ENCODE results near the gene EPS8.

Gene EPS8

DNA sequence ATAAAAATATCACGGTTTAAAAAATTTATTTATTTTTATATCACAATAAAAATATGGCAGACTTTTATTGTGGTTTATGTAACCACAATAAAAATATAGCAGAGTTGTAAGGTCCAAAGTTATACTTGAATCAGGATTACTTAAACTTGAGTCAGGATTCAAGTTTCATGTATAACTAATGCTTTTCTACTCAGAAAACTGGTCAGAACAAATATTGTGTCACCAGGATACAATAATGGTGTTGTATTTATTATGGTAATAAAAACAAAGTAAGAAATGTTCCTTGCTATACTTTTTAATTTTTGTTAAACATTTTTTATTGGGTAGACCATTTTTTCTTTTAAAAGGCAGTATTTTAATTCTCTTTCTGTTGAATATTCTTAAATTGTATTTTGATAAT, 29.2 kb upstream of the EPS8 start:
- no peaks in the 10 kb centered on the region for H3K4me1 ChIP-seq (ENCODE audit: control insufficient read depth, insufficient read depth, low read length)
- no peaks in the 10 kb centered on the region for H3K36me3 ChIP-seq (ENCODE audit: control insufficient read depth, insufficient read depth, low read length)

GRCh38 chr12:15815730-15816129, 26.5 kb upstream of the EPS8 start:
- Histone ChIP-seq H3K4me1 (ENCODE audit: control insufficient read depth, insufficient read depth, low read length) (no peaks in the 10 kb centered on the region), H3K9me3 (ENCODE audit: control insufficient read depth, insufficient read depth, low read length) (no peaks in the 10 kb centered on the region), H3K4me3 (ENCODE audit: low read depth, low read length) (no peak overlapping the region), H3K36me3 (ENCODE audit: control insufficient read depth, insufficient read depth, low read length) (no peaks in the 10 kb centered on the region), H3K9ac (ENCODE audit: low read depth, low read length) (no peak overlapping the region), H3K27me3 (ENCODE audit: control insufficient read depth, insufficient read depth, low read length) (no peaks in the 10 kb centered on the region)

More for the DNA sequence above, 29.2 kb upstream of the EPS8 start:
- H3K4me3 ChIP-seq (ENCODE audit: low read depth, low read length), result no peak overlapping the region
- no peaks in the 10 kb centered on the region for H3K27me3 ChIP-seq (ENCODE audit: control insufficient read depth, insufficient read depth, low read length)
- no peaks in the 10 kb centered on the region for H3K9me3 ChIP-seq (ENCODE audit: control insufficient read depth, insufficient read depth, low read length)
- H3K9ac ChIP-seq (ENCODE audit: low read depth, low read length), result no peak overlapping the region

DNA sequence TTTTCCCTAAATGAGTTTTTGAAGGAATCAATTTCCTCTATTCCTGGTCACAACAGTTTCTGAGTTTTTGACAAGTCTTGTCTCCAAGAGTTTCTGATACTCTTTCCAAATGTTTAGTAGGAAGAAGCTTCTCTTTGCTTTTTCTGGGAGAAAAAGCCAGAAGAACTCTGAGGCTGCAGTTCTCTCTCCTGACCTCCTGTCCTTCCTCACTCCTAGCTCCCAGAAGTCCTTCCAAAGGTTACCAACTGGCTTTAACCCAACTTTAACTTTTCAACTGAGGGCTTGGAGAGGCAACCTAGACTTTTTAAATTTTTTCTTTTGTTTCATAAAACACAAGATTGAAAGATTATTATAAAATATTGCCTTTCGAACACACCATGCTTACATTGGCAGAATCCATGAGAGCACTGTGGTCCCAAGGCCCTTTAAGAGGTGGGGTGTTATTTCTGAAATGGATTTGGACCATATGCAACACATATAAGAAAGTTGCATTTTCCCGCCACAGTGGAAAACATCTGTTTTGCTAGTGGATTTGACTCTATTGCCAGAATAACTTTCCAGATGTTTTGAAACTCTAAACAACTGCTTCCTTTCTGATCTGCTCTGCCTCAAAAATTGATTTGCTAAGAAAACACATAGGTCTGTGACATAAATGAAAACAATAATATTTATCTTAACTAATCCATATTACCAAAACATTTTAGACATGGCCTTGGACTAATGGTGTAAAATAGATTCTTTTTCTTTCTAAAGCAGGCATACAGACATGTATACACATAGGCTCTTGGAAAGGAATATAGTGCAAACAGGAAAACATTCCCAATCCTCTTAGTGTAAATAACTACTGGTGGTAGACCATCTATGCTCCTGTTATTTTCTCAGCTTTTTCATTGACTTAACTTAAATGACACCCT, 22.3 kb upstream of the EPS8 start:
- no peaks in the 10 kb centered on the region for H3K4me1 ChIP-seq (ENCODE audit: control insufficient read depth, insufficient read depth, low read length)

GRCh38 chr12:15808652-15809051, 19.5 kb upstream of the EPS8 start:
- no peak overlapping the region for H3K4me3 ChIP-seq (ENCODE audit: low read depth, low read length)
- no peak overlapping the region for H3K9ac ChIP-seq (ENCODE audit: low read depth, low read length)
- no peaks in the 10 kb centered on the region for H3K4me1 ChIP-seq (ENCODE audit: control insufficient read depth, insufficient read depth, low read length)
- no peaks in the 10 kb centered on the region for H3K9me3 ChIP-seq (ENCODE audit: control insufficient read depth, insufficient read depth, low read length)
- H3K27me3 ChIP-seq (ENCODE audit: control insufficient read depth, insufficient read depth, low read length), result no peaks in the 10 kb centered on the region
- no peaks in the 10 kb centered on the region for H3K36me3 ChIP-seq (ENCODE audit: control insufficient read depth, insufficient read depth, low read length)

More for the DNA sequence above, 22.3 kb upstream of the EPS8 start:
- H3K9ac ChIP-seq (ENCODE audit: low read depth, low read length), result no peak overlapping the region
- no peaks in the 10 kb centered on the region for H3K36me3 ChIP-seq (ENCODE audit: control insufficient read depth, insufficient read depth, low read length)
- no peak overlapping the region for H3K4me3 ChIP-seq (ENCODE audit: low read depth, low read length)
- no peaks in the 10 kb centered on the region for H3K27me3 ChIP-seq (ENCODE audit: control insufficient read depth, insufficient read depth, low read length)
- H3K9me3 ChIP-seq (ENCODE audit: control insufficient read depth, insufficient read depth, low read length), result no peaks in the 10 kb centered on the region

GRCh38 chr12:15808250-15808649, 19.1 kb upstream of the EPS8 start:
- H3K9me3 ChIP-seq (ENCODE audit: control insufficient read depth, insufficient read depth, low read length), result no peaks in the 10 kb centered on the region
- no peak overlapping the region for H3K4me3 ChIP-seq (ENCODE audit: low read depth, low read length)
- no peaks in the 10 kb centered on the region for H3K27me3 ChIP-seq (ENCODE audit: control insufficient read depth, insufficient read depth, low read length)
- H3K36me3 ChIP-seq (ENCODE audit: control insufficient read depth, insufficient read depth, low read length), result no peaks in the 10 kb centered on the region
- H3K4me1 ChIP-seq (ENCODE audit: control insufficient read depth, insufficient read depth, low read length), result no peaks in the 10 kb centered on the region
- H3K9ac ChIP-seq (ENCODE audit: low read depth, low read length), result no peak overlapping the region

DNA sequence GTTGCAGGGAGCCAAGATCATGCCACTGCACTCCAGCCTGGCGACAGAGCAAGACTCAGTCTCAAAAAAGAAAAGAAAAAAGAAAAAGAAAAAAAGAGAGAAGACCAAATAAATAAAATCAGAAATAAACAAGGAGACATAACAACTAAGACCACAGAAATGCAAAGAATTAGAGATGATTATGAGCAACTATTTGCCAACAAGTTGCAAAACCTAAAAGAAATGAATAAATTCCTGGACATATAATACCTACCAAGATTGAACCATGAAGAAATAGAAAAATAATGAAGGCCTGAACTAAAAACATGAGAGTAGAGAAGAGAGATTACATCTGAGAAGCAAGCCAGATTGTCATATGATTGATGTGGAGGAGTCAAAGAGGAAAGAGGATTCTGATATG, 17.6 kb upstream of the EPS8 start:
- no peaks in the 10 kb centered on the region for H3K4me1 ChIP-seq (ENCODE audit: control insufficient read depth, insufficient read depth, low read length)
- no peak overlapping the region for H3K9ac ChIP-seq (ENCODE audit: low read depth, low read length)
- no peak overlapping the region for H3K4me3 ChIP-seq (ENCODE audit: low read depth, low read length)

GRCh38 chr12:15801770-15802744, 12.9 kb upstream of the EPS8 start:
- H3K4me1 ChIP-seq (ENCODE audit: control insufficient read depth, insufficient read depth, low read length), result no peaks in the 10 kb centered on the region
- H3K4me3 ChIP-seq (ENCODE audit: low read depth, low read length), result no peak overlapping the region
- H3K27me3 ChIP-seq (ENCODE audit: control insufficient read depth, insufficient read depth, low read length), result no peaks in the 10 kb centered on the region
- H3K36me3 ChIP-seq (ENCODE audit: control insufficient read depth, insufficient read depth, low read length), result no peaks in the 10 kb centered on the region
- no peak overlapping the region for H3K9ac ChIP-seq (ENCODE audit: low read depth, low read length)
- H3K9me3 ChIP-seq (ENCODE audit: control insufficient read depth, insufficient read depth, low read length), result no peaks in the 10 kb centered on the region

More for the DNA sequence above, 17.6 kb upstream of the EPS8 start:
- Histone ChIP-seq H3K36me3 (ENCODE audit: control insufficient read depth, insufficient read depth, low read length) (no peaks in the 10 kb centered on the region), H3K27me3 (ENCODE audit: control insufficient read depth, insufficient read depth, low read length) (no peaks in the 10 kb centered on the region), H3K9me3 (ENCODE audit: control insufficient read depth, insufficient read depth, low read length) (no peaks in the 10 kb centered on the region)

DNA sequence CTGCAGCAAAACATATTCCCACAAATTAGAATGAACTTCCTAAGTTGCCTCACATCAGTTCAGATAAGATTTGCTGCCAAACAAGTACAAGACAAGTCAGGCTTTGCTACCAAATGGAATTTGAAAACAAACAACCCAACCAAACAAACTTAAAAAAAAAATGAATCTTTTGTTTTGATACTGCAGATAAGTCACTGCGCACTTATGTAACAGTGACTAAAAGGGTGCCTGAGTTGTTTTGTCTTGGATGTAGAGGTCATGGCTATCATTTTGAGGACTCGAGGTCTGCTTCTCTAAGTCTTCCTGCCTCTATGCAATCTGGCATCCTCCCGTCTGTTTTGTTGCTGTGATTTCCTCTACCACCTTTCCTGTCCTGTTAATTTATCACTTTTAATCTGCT, 11.1 kb upstream of the EPS8 start:
- Histone ChIP-seq H3K9ac (ENCODE audit: low read depth, low read length) (no peak overlapping the region), H3K4me3 (ENCODE audit: low read depth, low read length) (no peak overlapping the region), H3K27me3 (ENCODE audit: control insufficient read depth, insufficient read depth, low read length) (no peaks in the 10 kb centered on the region), H3K9me3 (ENCODE audit: control insufficient read depth, insufficient read depth, low read length) (no peaks in the 10 kb centered on the region), H3K4me1 (ENCODE audit: control insufficient read depth, insufficient read depth, low read length) (no peaks in the 10 kb centered on the region), H3K36me3 (ENCODE audit: control insufficient read depth, insufficient read depth, low read length) (no peaks in the 10 kb centered on the region)

GRCh38 chr12:15797818-15798217, 8.6 kb upstream of the EPS8 start:
- Histone ChIP-seq H3K9me3 (ENCODE audit: control insufficient read depth, insufficient read depth, low read length) (no peaks in the 10 kb centered on the region), H3K27me3 (ENCODE audit: control insufficient read depth, insufficient read depth, low read length) (no peaks in the 10 kb centered on the region), H3K9ac (ENCODE audit: low read depth, low read length) (no peak overlapping the region), H3K4me1 (ENCODE audit: control insufficient read depth, insufficient read depth, low read length) (no peaks in the 10 kb centered on the region), H3K36me3 (ENCODE audit: control insufficient read depth, insufficient read depth, low read length) (no peaks in the 10 kb centered on the region), H3K4me3 (ENCODE audit: low read depth, low read length) (no peak overlapping the region)

DNA sequence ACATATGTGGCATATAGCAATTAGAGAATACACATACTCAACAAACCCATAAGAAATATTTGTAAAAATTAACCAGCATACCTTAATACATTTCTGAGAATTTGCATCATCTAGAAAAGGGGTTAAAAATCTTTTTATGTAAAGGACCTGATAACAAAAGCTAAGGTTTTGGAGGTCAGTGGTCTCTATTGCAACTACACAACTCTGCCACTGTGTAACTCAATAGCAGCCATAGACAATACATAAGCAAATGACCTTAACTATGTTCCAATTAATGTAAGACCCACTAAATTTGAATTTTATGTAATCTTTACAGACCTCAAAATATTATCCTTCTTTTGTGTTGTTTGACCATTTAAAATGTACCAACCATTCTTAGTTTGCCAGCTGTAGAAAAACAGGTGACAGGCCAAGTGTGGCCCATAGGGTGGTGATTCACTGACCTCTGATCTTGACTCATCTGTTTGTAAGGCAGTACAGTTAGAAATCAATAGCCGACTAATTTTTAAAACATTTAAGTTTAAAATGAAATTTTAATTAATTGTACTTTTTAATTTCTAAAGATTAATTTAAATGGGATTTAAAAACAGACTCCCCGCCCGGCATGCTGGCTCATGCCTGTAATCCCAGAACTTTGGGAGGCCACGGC, 7.4 kb upstream of the EPS8 start:
- H3K27me3 ChIP-seq (ENCODE audit: control insufficient read depth, insufficient read depth, low read length), result peaks cover 4% of the 10 kb centered on the region
- no peaks in the 10 kb centered on the region for H3K36me3 ChIP-seq (ENCODE audit: control insufficient read depth, insufficient read depth, low read length)
- H3K4me1 ChIP-seq (ENCODE audit: control insufficient read depth, insufficient read depth, low read length), result no peaks in the 10 kb centered on the region
- H3K9me3 ChIP-seq (ENCODE audit: control insufficient read depth, insufficient read depth, low read length), result no peaks in the 10 kb centered on the region
- no peak overlapping the region for H3K4me3 ChIP-seq (ENCODE audit: low read depth, low read length)
- H3K9ac ChIP-seq (ENCODE audit: low read depth, low read length), result no peak overlapping the region

DNA sequence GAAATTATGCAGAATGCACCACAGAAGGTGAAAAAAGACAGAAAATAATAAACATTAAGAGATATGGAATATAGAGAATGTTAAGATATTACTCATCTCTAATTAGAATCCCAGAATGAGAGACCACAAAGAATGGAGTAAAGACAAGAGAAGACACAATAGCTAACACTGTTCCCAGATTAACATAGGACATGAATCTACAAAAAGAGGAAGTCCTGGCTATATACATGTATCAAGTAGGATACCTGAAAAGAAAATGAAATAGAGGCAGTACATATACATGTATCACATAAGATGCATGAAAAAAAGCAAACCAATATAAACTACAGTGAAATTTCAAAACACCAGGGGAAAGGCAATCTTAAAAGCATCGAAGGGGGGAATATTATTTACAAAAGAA, 5.6 kb upstream of the EPS8 start:
- H3K27me3 ChIP-seq (ENCODE audit: control insufficient read depth, insufficient read depth, low read length), result peaks cover 22% of the 10 kb centered on the region
- peaks cover 2% of the 10 kb centered on the region for H3K4me1 ChIP-seq (ENCODE audit: control insufficient read depth, insufficient read depth, low read length)
- no peaks in the 10 kb centered on the region for H3K36me3 ChIP-seq (ENCODE audit: control insufficient read depth, insufficient read depth, low read length)
- no peak overlapping the region for H3K9ac ChIP-seq (ENCODE audit: low read depth, low read length)
- H3K9me3 ChIP-seq (ENCODE audit: control insufficient read depth, insufficient read depth, low read length), result no peaks in the 10 kb centered on the region
- H3K4me3 ChIP-seq (ENCODE audit: low read depth, low read length), result no peak overlapping the region

All from iPS-15b (cell line).